HuH-7.5 (cell line): ENCODE data around the gene CFAP100.

ENCODE experiments used
- DNase-seq: peaks from one replicate; pipeline ENCODE4 v3.0.0; 2011; ENCODE audit warnings: low spot score

The CFAP100 gene

GRCh38 chr3:126394179-126394976 is at the start of gene CFAP100:
Gene CFAP100, plus strand, starts transcription at chr3:126394909. Its CDS starts 1,092 bp downstream, at chr3:126396001.
- no peak for DNase-seq

DNA sequence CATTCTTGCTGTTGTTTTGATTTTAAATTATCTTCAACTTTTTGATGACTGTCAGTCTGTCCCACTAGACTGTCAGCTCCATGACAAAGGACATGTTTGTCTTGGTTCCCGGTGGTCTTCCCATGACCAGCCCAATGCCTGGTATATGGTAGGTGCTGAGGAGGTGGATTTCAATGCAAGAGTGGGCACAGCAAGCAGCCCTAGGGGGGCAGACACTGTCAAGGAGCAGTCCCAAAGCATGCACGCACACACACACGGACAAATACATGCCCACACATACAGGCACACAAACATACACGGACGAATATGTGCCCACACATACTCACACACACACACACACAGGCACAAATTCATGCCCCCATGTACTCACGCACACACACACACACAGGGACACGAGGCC is 49.5 kb upstream of the CFAP100 start:
- no peak for DNase-seq

- no peak for DNase-seq
Observed at GRCh38 chr3:126345641-126346460, 48.9 kb upstream of the CFAP100 start.

DNA sequence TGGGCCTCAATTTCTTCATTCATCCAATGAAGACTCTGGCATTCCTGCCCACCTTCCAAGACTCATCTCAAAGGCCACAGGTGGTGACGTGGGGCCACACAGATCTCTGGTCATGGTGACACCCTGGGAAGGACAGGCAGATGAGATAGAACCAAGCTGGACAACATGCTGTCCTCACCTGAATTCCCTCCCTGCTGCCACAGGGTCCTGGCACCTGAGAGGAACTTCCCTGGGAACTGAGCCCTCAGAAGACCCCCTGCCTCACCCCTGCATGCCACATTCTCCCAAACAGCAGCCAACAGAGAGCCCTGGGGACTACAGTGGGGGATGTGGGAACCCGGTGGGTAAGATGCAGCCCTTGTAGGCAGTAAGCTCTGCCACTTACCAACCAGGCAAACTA is 48.2 kb upstream of the CFAP100 start:
- no peak for DNase-seq

GRCh38 chr3:126347543-126348161 is 47.1 kb upstream of the CFAP100 start:
- no peak for DNase-seq

DNA sequence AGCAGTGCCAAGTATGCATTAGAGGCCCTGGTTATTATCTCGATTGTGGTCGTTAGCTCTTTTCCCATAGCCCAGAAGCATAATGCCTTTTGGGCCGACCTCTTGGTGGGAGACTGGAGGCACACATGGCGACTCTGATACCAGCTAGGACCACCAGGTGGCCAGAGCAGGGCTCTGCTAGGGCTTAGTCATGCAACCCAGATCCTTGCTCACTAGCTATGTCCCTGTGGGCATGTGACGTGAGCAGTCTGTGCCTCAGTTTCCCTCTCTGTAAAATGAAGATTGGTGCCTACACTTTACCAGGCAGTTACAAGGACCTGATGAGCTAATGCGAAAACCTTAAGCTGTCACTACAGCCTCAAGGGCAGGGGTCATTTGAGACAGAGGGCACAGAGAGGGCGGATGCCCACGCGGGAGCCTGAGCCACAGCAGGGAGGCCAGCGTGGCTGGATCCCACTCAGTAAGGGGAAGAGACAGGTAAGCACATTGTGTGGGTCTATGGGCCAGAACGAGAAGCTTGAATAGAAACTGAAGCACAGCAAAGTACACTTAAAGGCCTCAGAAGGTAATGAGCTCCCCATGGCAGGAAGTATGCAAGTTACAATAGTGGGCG is 46.3 kb upstream of the CFAP100 start:
- DNase-seq = no peak

- no peak for DNase-seq
Observed at GRCh38 chr3:126349071-126349470, 45.6 kb upstream of the CFAP100 start.

DNA sequence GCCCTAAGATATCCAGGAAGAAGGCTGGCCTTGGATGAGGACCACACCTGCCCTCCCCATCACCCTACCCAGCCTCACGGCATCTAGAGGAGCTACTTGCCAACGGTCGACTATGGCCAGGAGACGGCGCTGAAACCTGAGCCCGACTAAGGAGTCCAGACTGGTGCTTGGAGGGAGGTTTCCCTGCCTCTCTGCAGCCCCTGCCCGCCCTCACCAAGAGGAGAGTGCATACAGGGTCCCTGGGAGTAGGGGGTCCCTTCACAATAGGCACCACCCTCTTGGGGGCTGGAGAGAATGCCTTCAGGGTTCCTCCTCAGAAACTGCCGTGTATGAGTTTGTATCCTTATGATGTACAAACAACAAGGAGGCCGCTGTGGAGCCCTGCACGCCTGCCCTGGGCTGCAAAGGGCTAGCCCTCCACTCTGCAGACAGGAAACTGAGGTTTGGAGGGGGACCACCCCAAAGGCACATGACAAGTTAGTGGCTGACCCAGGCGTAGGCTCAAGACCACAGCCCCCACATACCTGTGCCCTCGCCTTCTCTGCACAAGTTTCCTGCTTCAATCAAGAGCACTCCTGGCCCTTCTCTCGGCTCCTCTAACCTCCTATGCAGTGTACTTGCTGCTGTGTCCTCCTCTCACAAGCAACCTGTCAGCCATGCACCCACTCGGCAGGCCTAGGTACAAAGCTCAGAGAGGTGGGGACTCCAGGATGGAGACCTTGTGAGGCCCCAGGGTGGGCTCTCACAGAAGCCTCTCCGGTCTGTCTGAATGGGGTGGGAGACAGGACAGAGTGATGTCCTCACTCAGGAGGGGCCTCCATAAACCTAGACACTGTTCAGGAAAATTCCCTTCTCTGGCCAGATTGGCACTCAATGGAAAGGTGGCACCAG is 44.9 kb upstream of the CFAP100 start:
- DNase-seq = no peak

DNA sequence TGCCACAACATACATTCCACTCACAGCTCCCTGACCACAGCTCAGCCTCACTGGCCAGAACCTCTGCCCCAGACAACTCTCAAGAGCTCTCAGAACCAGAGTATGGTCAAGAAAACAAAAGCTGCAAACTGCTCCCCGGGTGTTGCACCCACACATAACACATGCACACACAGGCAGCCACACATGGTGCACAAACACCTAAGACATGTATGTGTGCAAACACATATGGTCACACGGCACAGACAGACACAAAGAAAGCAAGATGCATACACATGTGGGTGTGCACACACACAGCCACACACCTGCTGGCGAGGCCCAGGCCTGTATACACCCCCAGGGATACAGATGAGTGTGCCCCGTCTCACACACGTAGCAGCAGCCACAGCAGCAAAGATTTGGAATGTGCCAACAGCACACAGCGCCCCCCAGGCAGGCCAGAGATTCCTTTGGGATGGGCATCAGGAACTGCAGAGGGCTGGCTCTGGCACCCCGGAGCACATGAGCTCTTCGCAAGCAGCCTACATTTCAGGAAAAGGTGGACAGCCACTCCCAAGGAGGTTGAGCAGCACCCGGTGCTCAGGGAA is 44.1 kb upstream of the CFAP100 start:
- DNase-seq = no peak

GRCh38 chr3:126351086-126351770 is 43.5 kb upstream of the CFAP100 start:
- DNase-seq = no peak

- DNase-seq = no peak
Observed at GRCh38 chr3:126351771-126352475, 42.8 kb upstream of the CFAP100 start.

GRCh38 chr3:126352476-126353454 is 41.9 kb upstream of the CFAP100 start:
- peak; percentile 82 for DNase-seq

GRCh38 chr3:126353694-126354321 is 40.9 kb upstream of the CFAP100 start:
- DNase-seq = no peak

DNA sequence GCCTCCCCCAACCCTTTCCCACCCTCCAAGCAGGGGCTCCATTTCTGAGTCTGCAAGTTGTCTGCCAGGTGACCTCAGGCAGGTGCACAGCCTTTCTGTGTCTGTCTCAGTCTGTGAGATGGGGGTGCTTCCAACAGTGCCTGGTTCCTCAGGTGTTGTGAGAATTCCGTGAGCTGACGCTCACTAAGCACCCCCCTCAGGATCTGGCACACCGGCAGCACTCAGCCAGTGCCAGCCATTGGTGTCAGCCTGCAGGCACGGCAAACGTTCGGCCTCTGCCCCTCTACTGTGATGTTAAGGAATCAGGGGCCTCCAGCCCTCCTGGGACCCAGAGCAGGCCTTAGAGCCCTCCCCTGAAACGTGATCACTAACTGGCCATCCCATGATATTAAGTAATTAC is 39.9 kb upstream of the CFAP100 start:
- DNase-seq = no peak

- no peak for DNase-seq
Observed at GRCh38 chr3:126355251-126355650, 39.5 kb upstream of the CFAP100 start.

DNA sequence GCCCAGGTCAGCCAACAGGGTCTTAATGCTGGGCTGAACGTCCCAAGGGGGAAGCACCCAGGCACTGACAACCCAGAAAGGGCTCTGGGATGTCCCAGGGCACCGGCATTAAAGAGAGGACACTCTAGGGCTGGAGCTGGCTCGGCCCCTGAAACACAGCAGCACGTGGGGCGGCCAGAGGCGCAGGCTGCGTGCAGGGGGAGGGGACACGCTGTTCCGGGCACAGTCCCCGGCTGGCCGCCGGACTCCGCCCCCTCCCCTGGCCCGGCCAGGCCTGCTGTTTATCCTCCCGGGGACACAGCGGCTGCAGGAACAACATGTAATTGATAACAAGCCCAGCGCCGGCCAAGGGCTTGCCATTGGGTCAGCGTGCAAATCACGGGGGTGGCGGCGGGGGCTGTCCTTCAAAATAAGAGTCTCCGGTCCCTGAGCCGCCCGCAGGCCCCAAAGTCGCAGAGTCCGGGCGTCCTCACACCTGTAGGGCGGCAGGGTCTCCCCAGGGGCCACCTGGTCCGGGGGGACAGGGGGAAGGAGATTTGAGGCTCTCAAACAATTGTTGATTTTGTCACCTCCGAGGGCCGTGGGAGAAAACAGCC is 38.8 kb upstream of the CFAP100 start:
- DNase-seq = peak; percentile 99
